K562 (cell line): ENCODE data around the gene ZNF473. TPM values are rescaled to one million over a fixed set of nuclear protein-coding genes. Genes with fewer than 3 reads are reported as not detected.

ENCODE experiments used
- CHD4 ChIP-seq: fragments of 200-600 bp; sonication (generic); IDR thresholded peaks from 3 replicates; pipeline ENCODE4 v1.6.1; 2012; ENCODE audit warnings: low read depth, mild to moderate bottlenecking, mixed read lengths, low read length, inconsistent platforms; ENCODE audit not compliant: insufficient read depth, insufficient replicate concordance, poor library complexity, severe bottlenecking
- FOXA1 ChIP-seq: fragments of 450-650 bp; IDR thresholded peaks from 2 replicates; pipeline ENCODE4 v1.6.1; 2016; ENCODE audit warnings: mild to moderate bottlenecking, borderline replicate concordance
- FOXP1 ChIP-seq: sonication (generic); formaldehyde crosslinking; IDR thresholded peaks from 2 replicates; pipeline ENCODE4 v1.8.0; 2022; ENCODE audit warnings: mild to moderate bottlenecking, missing genetic modification reagents
- ILK ChIP-seq: fragments of 450-650 bp; IDR thresholded peaks from 2 replicates; pipeline ENCODE4 v1.6.1; 2016; ENCODE audit warnings: missing genetic modification characterization, low read depth, mild to moderate bottlenecking, missing compliant biosample characterization, moderate library complexity, borderline replicate concordance
- JUN ChIP-seq, 2 experiments: sonication (generic) in 1 of 2; formaldehyde crosslinking in 1 of 2; IDR thresholded peaks; 2 replicates each; pipeline versions ENCODE4 v1.6.1 to v1.8.0; 2012 to 2022; ENCODE audit warnings: borderline replicate concordance in 2 of 2, mild to moderate bottlenecking in 2 of 2, improper control_type of control experiment in 1 of 2, low read depth in 1 of 2, low read length in 1 of 2, missing genetic modification reagents in 1 of 2
- MAFK ChIP-seq: IDR thresholded peaks from 2 replicates; pipeline ENCODE4 v1.6.1; 2011; ENCODE audit warnings: low read length, improper control_type of control experiment
- NR2C2 ChIP-seq, 2 experiments: fragments of 200-800 bp in 1 of 2; sonication (Bioruptor generic) in 1 of 2; sonication (generic) in 1 of 2; formaldehyde crosslinking in 1 of 2; IDR thresholded peaks; 2 replicates each; pipeline versions ENCODE4 v1.6.1 to v1.8.0; 2016 to 2022; ENCODE audit warnings: mild to moderate bottlenecking in 1 of 2, missing compliant biosample characterization in 1 of 2, missing genetic modification characterization in 1 of 2, missing genetic modification reagents in 1 of 2
- SMARCC2 ChIP-seq: fragments of 450-650 bp; IDR thresholded peaks from 2 replicates; pipeline ENCODE4 v1.6.1; 2017; ENCODE audit warnings: antibody characterized with exemption, moderate library complexity, mild to moderate bottlenecking, low read depth
- TEAD1 ChIP-seq, 2 experiments: fragments of 450-650 bp in 1 of 2; sonication (generic) in 1 of 2; formaldehyde crosslinking; IDR thresholded peaks; 2 replicates each; pipeline versions ENCODE4 v1.4.0 to v1.8.0; 2020 to 2022; ENCODE audit warnings: mild to moderate bottlenecking in 2 of 2, missing genetic modification reagents in 1 of 2
- TGIF2 ChIP-seq: sonication (generic); formaldehyde crosslinking; IDR thresholded peaks from 2 replicates; pipeline ENCODE4 v1.8.1; 2022; ENCODE audit warnings: mild to moderate bottlenecking, missing genetic modification reagents, moderate library complexity
- ZC3H4 ChIP-seq: sonication (generic); formaldehyde crosslinking; IDR thresholded peaks from 2 replicates; pipeline ENCODE4 v1.9.0; 2021; ENCODE audit warnings: missing genetic modification reagents, borderline replicate concordance
- ZFP36 ChIP-seq: fragments of 150-350 bp; IDR thresholded peaks from 2 replicates; pipeline ENCODE4 v1.6.1; 2018; ENCODE audit warnings: low read length, low read depth; ENCODE audit not compliant: partially characterized antibody
- ZNF282 ChIP-seq: sonication (generic); formaldehyde crosslinking; IDR thresholded peaks from 2 replicates; pipeline ENCODE4 v1.8.1; 2023; ENCODE audit warnings: missing genetic modification reagents
- ZNF431 ChIP-seq: sonication (generic); formaldehyde crosslinking; IDR thresholded peaks from 2 replicates; pipeline ENCODE4 v1.8.0; 2022; ENCODE audit warnings: mild to moderate bottlenecking, missing genetic modification reagents
- ZNF699 ChIP-seq: fragments of 250-450 bp; sonication (Bioruptor Pico); IDR thresholded peaks from 2 replicates; pipeline ENCODE4 v1.8.0; 2021; ENCODE audit warnings: mild to moderate bottlenecking, moderate library complexity; ENCODE audit not compliant: insufficient replicate concordance
- ZSCAN32 ChIP-seq: fragments of 450-650 bp; formaldehyde crosslinking; IDR thresholded peaks from 2 replicates; pipeline ENCODE4 v1.4.0; 2020; ENCODE audit warnings: mild to moderate bottlenecking, moderate library complexity
- polyA plus RNA-seq, 8 experiments: library from polyadenylated mRNA; depleted of rRNA in 4 of 8; stranded (reverse) in 5 of 8; unstranded in 3 of 8; fragments of >200 nt; fragmentation: Nextera tagmentation in 2 of 8; fragmentation: Illumina TruSeq in 1 of 8; extraction: Ambion mirVana in 2 of 8; extraction: Trizol in 1 of 8; gene quantifications; 2 replicates each; pipeline versions ENCODE4 v1.2.1 to v1.2.3, GENCODE V29; 2011 to 2014; ENCODE audit warnings: inconsistent platforms in 1 of 8, missing spikeins in 1 of 8
- total RNA-seq, 7 experiments: library from RNA; depleted of rRNA in 6 of 7; stranded (reverse); fragments of >200 nt in 6 of 7; fragmentation: Illumina TruSeq in 2 of 7; extraction: Trizol in 2 of 7; gene quantifications; 2 replicates each; pipeline versions ENCODE4 v1.2.1 to v1.2.3, GENCODE V29; 2011 to 2021; ENCODE audit warnings: low replicate concordance in 1 of 7
- TF ChIP-seq, protein P1 (sequence below): sonication (generic); formaldehyde crosslinking; IDR thresholded peaks from 2 replicates; pipeline ENCODE4 v1.8.1; 2022; ENCODE audit warnings: missing genetic modification reagents
- TF ChIP-seq, protein P2 (sequence below): fragments of 250-450 bp; sonication (Bioruptor Pico); IDR thresholded peaks from 2 replicates; pipeline ENCODE4 v1.8.0; 2022; ENCODE audit warnings: inconsistent platforms, mild to moderate bottlenecking, moderate library complexity, borderline replicate concordance
- TF ChIP-seq, protein P3 (sequence below): fragments of 250-450 bp; sonication (Bioruptor Pico); IDR thresholded peaks from 2 replicates; pipeline ENCODE4 v1.5.0; 2020; ENCODE audit warnings: mild to moderate bottlenecking, borderline replicate concordance

ZNF473 gene
- total and polyA plus RNA-seq, 9 of the 15 experiments (the other 6 are each of a cell fraction or from before 2014, with no cell fraction given): 8.2 to 34.0 (median 28.5) TPM

DNA sequence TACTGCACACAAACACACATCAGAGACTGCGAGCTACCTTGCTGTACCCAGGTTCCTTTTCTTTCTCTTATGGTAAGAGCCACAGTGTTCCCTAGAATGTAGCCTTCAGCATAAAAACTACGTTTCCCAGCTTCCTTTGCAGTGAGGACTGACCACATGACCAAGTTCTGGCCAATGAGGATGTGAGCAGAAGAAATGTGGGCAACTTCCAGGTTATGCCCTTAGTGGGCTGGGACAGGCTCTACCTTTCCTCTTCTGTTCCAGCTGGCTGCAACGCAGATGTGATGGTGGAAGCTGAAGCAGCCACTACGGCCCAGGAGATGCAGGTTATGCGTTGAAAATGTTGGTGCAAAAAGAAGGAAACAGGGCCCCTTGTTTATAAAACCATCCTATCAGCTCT is 28.1 kb upstream of the ZNF473 start (continued):
- TF ChIP-seq JUN (IDR thresholded peaks at IDR 0.05; ENCODE audit: borderline replicate concordance, low read depth, low read length): no peak
- no peak for TF ChIP-seq JUN (CRISPR knock-in tag; IDR thresholded peaks at IDR 0.05; ENCODE audit: borderline replicate concordance)
- TF ChIP-seq, protein P1, sequence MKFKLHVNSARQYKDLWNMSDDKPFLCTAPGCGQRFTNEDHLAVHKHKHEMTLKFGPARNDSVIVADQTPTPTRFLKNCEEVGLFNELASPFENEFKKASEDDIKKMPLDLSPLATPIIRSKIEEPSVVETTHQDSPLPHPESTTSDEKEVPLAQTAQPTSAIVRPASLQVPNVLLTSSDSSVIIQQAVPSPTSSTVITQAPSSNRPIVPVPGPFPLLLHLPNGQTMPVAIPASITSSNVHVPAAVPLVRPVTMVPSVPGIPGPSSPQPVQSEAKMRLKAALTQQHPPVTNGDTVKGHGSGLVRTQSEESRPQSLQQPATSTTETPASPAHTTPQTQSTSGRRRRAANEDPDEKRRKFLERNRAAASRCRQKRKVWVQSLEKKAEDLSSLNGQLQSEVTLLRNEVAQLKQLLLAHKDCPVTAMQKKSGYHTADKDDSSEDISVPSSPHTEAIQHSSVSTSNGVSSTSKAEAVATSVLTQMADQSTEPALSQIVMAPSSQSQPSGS (CRISPR knock-in tag): no peak
- TF ChIP-seq ZNF699 (CRISPR knock-in tag): no peak
- no peak for TF ChIP-seq TGIF2
- TF ChIP-seq MAFK: no peak
- TF ChIP-seq SMARCC2: no peak
- TF ChIP-seq ZFP36: no peak
- TF ChIP-seq ZNF282 (CRISPR knock-in tag): no peak
- TF ChIP-seq ZSCAN32: no peak
- TF ChIP-seq ZC3H4: no peak
- TF ChIP-seq, protein P2, sequence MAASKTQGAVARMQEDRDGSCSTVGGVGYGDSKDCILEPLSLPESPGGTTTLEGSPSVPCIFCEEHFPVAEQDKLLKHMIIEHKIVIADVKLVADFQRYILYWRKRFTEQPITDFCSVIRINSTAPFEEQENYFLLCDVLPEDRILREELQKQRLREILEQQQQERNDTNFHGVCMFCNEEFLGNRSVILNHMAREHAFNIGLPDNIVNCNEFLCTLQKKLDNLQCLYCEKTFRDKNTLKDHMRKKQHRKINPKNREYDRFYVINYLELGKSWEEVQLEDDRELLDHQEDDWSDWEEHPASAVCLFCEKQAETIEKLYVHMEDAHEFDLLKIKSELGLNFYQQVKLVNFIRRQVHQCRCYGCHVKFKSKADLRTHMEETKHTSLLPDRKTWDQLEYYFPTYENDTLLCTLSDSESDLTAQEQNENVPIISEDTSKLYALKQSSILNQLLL (CRISPR knock-in tag): no peak
- TF ChIP-seq FOXP1 (CRISPR knock-in tag): no peak
- TF ChIP-seq, protein P3, sequence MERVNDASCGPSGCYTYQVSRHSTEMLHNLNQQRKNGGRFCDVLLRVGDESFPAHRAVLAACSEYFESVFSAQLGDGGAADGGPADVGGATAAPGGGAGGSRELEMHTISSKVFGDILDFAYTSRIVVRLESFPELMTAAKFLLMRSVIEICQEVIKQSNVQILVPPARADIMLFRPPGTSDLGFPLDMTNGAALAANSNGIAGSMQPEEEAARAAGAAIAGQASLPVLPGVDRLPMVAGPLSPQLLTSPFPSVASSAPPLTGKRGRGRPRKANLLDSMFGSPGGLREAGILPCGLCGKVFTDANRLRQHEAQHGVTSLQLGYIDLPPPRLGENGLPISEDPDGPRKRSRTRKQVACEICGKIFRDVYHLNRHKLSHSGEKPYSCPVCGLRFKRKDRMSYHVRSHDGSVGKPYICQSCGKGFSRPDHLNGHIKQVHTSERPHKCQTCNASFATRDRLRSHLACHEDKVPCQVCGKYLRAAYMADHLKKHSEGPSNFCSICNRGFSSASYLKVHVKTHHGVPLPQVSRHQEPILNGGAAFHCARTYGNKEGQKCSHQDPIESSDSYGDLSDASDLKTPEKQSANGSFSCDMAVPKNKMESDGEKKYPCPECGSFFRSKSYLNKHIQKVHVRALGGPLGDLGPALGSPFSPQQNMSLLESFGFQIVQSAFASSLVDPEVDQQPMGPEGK (CRISPR knock-in tag): no peak
- TF ChIP-seq FOXA1: no peak
- no peak for TF ChIP-seq NR2C2 (CRISPR knock-in tag; IDR thresholded peaks at IDR 0.05)
- peak; percentile 53; the same call in 1 of the 2 replicates for TF ChIP-seq NR2C2 (tag; IDR thresholded peaks at IDR 0.05)
- no peak for TF ChIP-seq ZNF431
- TF ChIP-seq ILK (tag): no peak
- TF ChIP-seq CHD4: no peak
- no peak for TF ChIP-seq TEAD1 (CRISPR knock-in tag; IDR thresholded peaks at IDR 0.05)
